Natural killer cell (primary cell): Measurements from ENCODE around the gene IGFBPL1. TPM values are rescaled to one million over a fixed set of nuclear protein-coding genes. Genes with fewer than 3 reads are reported as not detected.

ENCODE experiments used
- ATAC-seq, 3 donors: fragments of 150-1000 bp in 2 of 3; fragments of 200-7000 bp in 1 of 3; cut with Tn5 transposase; 1 replicate in 1 of 3; 2 replicates in 2 of 3; pipeline ENCODE4 v1.10.0; 2021; ENCODE audit warnings: mild to moderate bottlenecking in 2 of 3, moderate library complexity in 2 of 3
- DNase-seq, 2 donors: peaks; one replicate each; pipeline versions ENCODE4 v3.0.0 to v3.0.0-alpha.2; 2013 to 2021; ENCODE audit warnings: mixed read lengths in 1 of 2
- H3K27ac ChIP-seq: one replicate; pipeline ENCODE4 v1.5.1; 2013; ENCODE audit warnings: mild to moderate bottlenecking, low read length
- H3K27me3 ChIP-seq: one replicate; pipeline ENCODE4 v1.6.1; 2013; ENCODE audit warnings: low read length; ENCODE audit not compliant: control insufficient read depth, insufficient read depth
- H3K36me3 ChIP-seq: one replicate; pipeline ENCODE4 v1.6.1; 2013; ENCODE audit warnings: low read length; ENCODE audit not compliant: control insufficient read depth, insufficient read depth
- H3K4me1 ChIP-seq: one replicate; pipeline ENCODE4 v1.6.1; 2013; ENCODE audit warnings: low read length; ENCODE audit not compliant: control insufficient read depth, insufficient read depth
- H3K4me3 ChIP-seq: one replicate; pipeline ENCODE4 v1.5.1; 2013; ENCODE audit warnings: low read length
- H3K9me3 ChIP-seq: one replicate; pipeline ENCODE4 v1.6.1; 2013; ENCODE audit warnings: low read length; ENCODE audit not compliant: control insufficient read depth, insufficient read depth
- H3K27ac Mint-ChIP-seq, 2 donors: one replicate each; pipeline ENCODE4 v1.8.0; 2022; ENCODE audit warnings: mild to moderate bottlenecking in 2 of 2, mixed read lengths in 2 of 2, moderate library complexity in 1 of 2
- H3K27me3 Mint-ChIP-seq, 2 donors: one replicate each; pipeline ENCODE4 v1.8.0; 2022; ENCODE audit warnings: low read depth in 2 of 2, mixed read lengths in 2 of 2
- H3K36me3 Mint-ChIP-seq: one replicate; pipeline ENCODE4 v1.8.0; 2022; ENCODE audit warnings: mixed read lengths
- H3K4me1 Mint-ChIP-seq, 2 donors: one replicate each; pipeline ENCODE4 v1.8.0; 2022; ENCODE audit warnings: mixed read lengths in 2 of 2
- H3K4me3 Mint-ChIP-seq: one replicate; pipeline ENCODE4 v1.8.0; 2022; ENCODE audit warnings: mild to moderate bottlenecking, moderate library complexity, mixed read lengths
- H3K9me3 Mint-ChIP-seq, 2 donors: one replicate each; pipeline ENCODE4 v1.8.0; 2022; ENCODE audit warnings: mixed read lengths in 2 of 2
- CTCF ChIP-seq: fragments of 200-600 bp; IDR thresholded peaks from one replicate; pipeline ENCODE4 v1.8.0; 2022; ENCODE audit warnings: antibody characterized with exemption
- WGBS: methylation state at CpG from one replicate; pipeline ENCODE4 v1.1.7; 2013; ENCODE audit warnings: missing lambda C conversion rate; ENCODE audit not compliant: insufficient coverage; 5-methylcytosine and 5-hydroxymethylcytosine counted together
- intact Hi-C: fragments of 100-400 bp; cut with micrococcal nuclease; formaldehyde crosslinking; loops from one replicate; pipeline ENCODE4 v1.14.2; 2022
- total RNA-seq, 4 donors: library from RNA; stranded (reverse); fragments of 120-200 nt in 1 of 4; gene quantifications; one replicate each; pipeline versions ENCODE4 v1.2.3 to v1.2.4, GENCODE V29; 2013 to 2022

IGFBPL1 gene
- total RNA-seq, 3 donors from 2014 or later (not counting 1 experiment from before 2014, with no cell fraction given): not detected

GRCh38 chr9:38414040-38414723 is 10.1 kb downstream of the IGFBPL1 start:
- Mint-ChIP-seq H3K4me1 (no peaks in the 10 kb centered on the region), H3K36me3 (no peaks in the 10 kb centered on the region), H3K27me3 (peaks cover 13 to 31% of the 10 kb centered on the region in 2 donors), H3K27ac (no peak overlapping the region), H3K4me3 (no peak overlapping the region), H3K9me3 (no peaks in the 10 kb centered on the region)
- no peak for DNase-seq
- H3K36me3 ChIP-seq: no peaks in the 10 kb centered on the region
- no peak for ATAC-seq
- intact Hi-C loops: no loop called here
- H3K9me3 ChIP-seq: no peaks in the 10 kb centered on the region
- H3K4me3 ChIP-seq: no peak overlapping the region
- no peak overlapping the region for H3K27ac ChIP-seq
- TF ChIP-seq CTCF: no peak
- H3K4me1 ChIP-seq: no peaks in the 10 kb centered on the region
- 80% methylated on average over 24 of the region's 24 CpGs for WGBS
- no peaks in the 10 kb centered on the region for H3K27me3 ChIP-seq

GRCh38 chr9:38413283-38413682 is 11.0 kb downstream of the IGFBPL1 start:
- no peaks in the 10 kb centered on the region for H3K36me3 ChIP-seq
- H3K27me3 Mint-ChIP-seq: peaks cover 12 to 25% of the 10 kb centered on the region in 2 donors
- no peak overlapping the region for H3K27ac Mint-ChIP-seq
- intact Hi-C loops: no loop called here
- no peak overlapping the region for H3K4me3 Mint-ChIP-seq
- H3K27me3 ChIP-seq: no peaks in the 10 kb centered on the region
- no peaks in the 10 kb centered on the region for H3K4me1 Mint-ChIP-seq
- TF ChIP-seq CTCF: no peak
- ATAC-seq (no peak), DNase-seq (no peak)
- no peaks in the 10 kb centered on the region for H3K9me3 Mint-ChIP-seq
- no peaks in the 10 kb centered on the region for H3K9me3 ChIP-seq
- no peak overlapping the region for H3K4me3 ChIP-seq
- no peak overlapping the region for H3K27ac ChIP-seq
- 86% methylated on average over 7 of the region's 7 CpGs for WGBS
- no peaks in the 10 kb centered on the region for H3K4me1 ChIP-seq
- H3K36me3 Mint-ChIP-seq: no peaks in the 10 kb centered on the region

GRCh38 chr9:38412751-38413150 is 11.5 kb downstream of the IGFBPL1 start:
- H3K4me1 Mint-ChIP-seq: no peaks in the 10 kb centered on the region
- intact Hi-C loops: no loop called here
- H3K36me3 Mint-ChIP-seq: no peaks in the 10 kb centered on the region
- H3K27ac Mint-ChIP-seq: no peak overlapping the region
- Histone ChIP-seq H3K27me3 (no peaks in the 10 kb centered on the region), H3K36me3 (no peaks in the 10 kb centered on the region), H3K27ac (no peak overlapping the region), H3K9me3 (no peaks in the 10 kb centered on the region), H3K4me3 (no peak overlapping the region), H3K4me1 (no peaks in the 10 kb centered on the region)
- DNase-seq: no peak
- no peaks in the 10 kb centered on the region for H3K9me3 Mint-ChIP-seq
- no peak for TF ChIP-seq CTCF
- 73% methylated on average over 6 of the region's 6 CpGs for WGBS
- peaks cover 12 to 25% of the 10 kb centered on the region in 2 donors for H3K27me3 Mint-ChIP-seq
- no peak for ATAC-seq
- no peak overlapping the region for H3K4me3 Mint-ChIP-seq

- no peak for TF ChIP-seq CTCF
- Histone ChIP-seq H3K9me3 (no peaks in the 10 kb centered on the region), H3K27ac (no peak overlapping the region), H3K27me3 (no peaks in the 10 kb centered on the region), H3K4me3 (no peak overlapping the region), H3K4me1 (no peaks in the 10 kb centered on the region), H3K36me3 (no peaks in the 10 kb centered on the region)
- 49% methylated on average over 4 of the region's 4 CpGs for WGBS
- intact Hi-C loops: no loop called here
- H3K36me3 Mint-ChIP-seq: no peaks in the 10 kb centered on the region
- H3K9me3 Mint-ChIP-seq: no peaks in the 10 kb centered on the region
- H3K27me3 Mint-ChIP-seq: peaks cover 19 to 32% of the 10 kb centered on the region in 2 donors
- H3K4me1 Mint-ChIP-seq: no peaks in the 10 kb centered on the region
- H3K4me3 Mint-ChIP-seq: no peak overlapping the region
- no peak for DNase-seq
- no peak for ATAC-seq
- no peak overlapping the region for H3K27ac Mint-ChIP-seq
Measured at GRCh38 chr9:38408719-38409118, 15.5 kb downstream of the IGFBPL1 start.
